Stimulated activated CD8-positive, alpha-beta memory T cell treated with anti-CD3 and anti-CD28 coated beads, Interleukin-15, amount 100 ng/mL, for 48 hours (primary cell): ENCODE results near the gene ANAPC5.

Source experiments
- DNase-seq, 2 donors: peaks; one replicate each; pipeline ENCODE4 v3.0.0-alpha.2; 2020; ENCODE audit warnings: low read depth in 2 of 2

The ANAPC5 gene

GRCh38 chr12:121365416-121366062 is 13.3 kb upstream of the ANAPC5 start:
- no peak for DNase-seq

- DNase-seq, result no peak
Observed at GRCh38 chr12:121364683-121365121, 12.5 kb upstream of the ANAPC5 start.

GRCh38 chr12:121358073-121358472 is 5.9 kb upstream of the ANAPC5 start:
- DNase-seq, result no peak

- no peak for DNase-seq
Observed at GRCh38 chr12:121357331-121357730, 5.1 kb upstream of the ANAPC5 start.

GRCh38 chr12:121356657-121357056 is 4.4 kb upstream of the ANAPC5 start:
- DNase-seq, result no peak

GRCh38 chr12:121355818-121356217 is 3.6 kb upstream of the ANAPC5 start:
- DNase-seq, result no peak

- DNase-seq, result no peak
Observed at GRCh38 chr12:121352682-121353018, 439 bp upstream of the ANAPC5 start.

- no peak for DNase-seq
Observed at GRCh38 chr12:121346747-121347146, 5.5 kb downstream of the ANAPC5 start.

GRCh38 chr12:121345151-121345815 is 6.9 kb downstream of the ANAPC5 start:
- no peak for DNase-seq

- DNase-seq, result no peak
Observed at GRCh38 chr12:121344506-121344905, 7.7 kb downstream of the ANAPC5 start.

GRCh38 chr12:121337416-121337815 is 14.8 kb downstream of the ANAPC5 start:
- no peak for DNase-seq

GRCh38 chr12:121334513-121335343 is 17.5 kb downstream of the ANAPC5 start:
- DNase-seq, result no peak

GRCh38 chr12:121333747-121334146 is 18.5 kb downstream of the ANAPC5 start:
- no peak for DNase-seq

GRCh38 chr12:121331248-121331647 is 21.0 kb downstream of the ANAPC5 start:
- DNase-seq, result no peak

- DNase-seq, result no peak
Observed at GRCh38 chr12:121330692-121331091, 21.5 kb downstream of the ANAPC5 start.

GRCh38 chr12:121330195-121330594 is 22.0 kb downstream of the ANAPC5 start:
- DNase-seq, result no peak

- DNase-seq, result no peak
Observed at GRCh38 chr12:121328620-121329019, 23.6 kb downstream of the ANAPC5 start.

- DNase-seq, result no peak
Observed at GRCh38 chr12:121326996-121327674, 25.1 kb downstream of the ANAPC5 start.

GRCh38 chr12:121325922-121326396 is 26.3 kb downstream of the ANAPC5 start:
- DNase-seq, result no peak

GRCh38 chr12:121323908-121324307 is 28.3 kb downstream of the ANAPC5 start:
- DNase-seq, result no peak

GRCh38 chr12:121318121-121318520 is 34.1 kb downstream of the ANAPC5 start:
- no peak for DNase-seq

- no peak for DNase-seq
Observed at GRCh38 chr12:121314431-121314830, 37.8 kb downstream of the ANAPC5 start.
